H1 (cell line): Measurements from ENCODE around the gene SLC4A7. TPM values are rescaled to one million over a fixed set of nuclear protein-coding genes. Genes with fewer than 3 reads are reported as not detected.

Source experiments
- CTCF ChIA-PET: fragments of 300-600 bp; sonication (Branson Sonifier 250); formaldehyde crosslinking; loops from one replicate; lab custom pipeline; 2021; ENCODE audit not compliant: partially characterized antibody; lab: Charles Lee
- POLR2A ChIA-PET: fragments of 300-600 bp; sonication (Branson Sonifier 250); formaldehyde crosslinking; loops from one replicate; lab custom pipeline; 2021; ENCODE audit warnings: inconsistent platforms; ENCODE audit not compliant: partially characterized antibody; lab: Charles Lee
- DNase-seq, 2 experiments: peaks; one replicate each; pipeline versions ENCODE4 v3.0.0 to v3.0.0-alpha.2; 2010 to 2022; ENCODE audit warnings: low spot score in 2 of 2, low read depth in 1 of 2, mixed read lengths in 1 of 2
- FAIRE-seq: peaks from 2 replicates; lab custom pipeline; 2011; peaks lifted over from hg19 to GRCh38; lab: Jason Lieb, UNC
- H2AFZ ChIP-seq: 2 replicates; pipeline ENCODE4 v1.8.1; 2012; ENCODE audit warnings: low read length, inconsistent platforms
- H2AK5ac ChIP-seq: 2 replicates; pipeline ENCODE4 v1.6.1; 2013; ENCODE audit warnings: low read depth, low read length
- H2BK120ac ChIP-seq: replicated peaks from 2 replicates; pipeline ENCODE3; 2013; ENCODE audit warnings: low read depth, low read length, inconsistent platforms
- H2BK12ac ChIP-seq: 2 replicates; pipeline ENCODE4 v1.6.1; 2013; ENCODE audit warnings: low read depth, low read length
- H2BK15ac ChIP-seq: 2 replicates; pipeline ENCODE4 v1.6.1; 2013; ENCODE audit warnings: low read length
- H2BK20ac ChIP-seq: 2 replicates; pipeline ENCODE4 v1.6.1; 2013; ENCODE audit warnings: low read length
- H2BK5ac ChIP-seq: 2 replicates; pipeline ENCODE4 v1.6.1; 2013; ENCODE audit warnings: low read depth, low read length
- H3K14ac ChIP-seq: 2 replicates; pipeline ENCODE4 v1.6.1; 2013; ENCODE audit warnings: inconsistent platforms; ENCODE audit not compliant: insufficient read length
- H3K18ac ChIP-seq: 2 replicates; pipeline ENCODE4 v1.6.1; 2013; ENCODE audit warnings: low read length; ENCODE audit errors: extremely low read depth
- H3K23ac ChIP-seq: 2 replicates; pipeline ENCODE4 v1.6.1; 2013; ENCODE audit warnings: inconsistent platforms; ENCODE audit not compliant: insufficient read length
- H3K23me2 ChIP-seq: 2 replicates; pipeline ENCODE4 v1.6.1; 2013; ENCODE audit warnings: low read depth, low read length
- H3K27ac ChIP-seq: 2 replicates; pipeline ENCODE4 v1.6.1; 2011; ENCODE audit warnings: low read depth, low read length, inconsistent platforms
- H3K27me3 ChIP-seq, 4 experiments: replicated peaks in 1 of 4; 1 replicate in 1 of 4; 2 replicates in 3 of 4; pipeline versions ENCODE4 v1.6.1 to v1.8.1; 2011 to 2013; ENCODE audit warnings: low read length in 3 of 4, mild to moderate bottlenecking in 3 of 4, inconsistent platforms in 2 of 4, mixed read lengths in 2 of 4, moderate library complexity in 1 of 4; ENCODE audit not compliant: control insufficient read depth in 3 of 4, insufficient read depth in 3 of 4; ENCODE audit errors: extremely low read depth in 1 of 4
- H3K36me3 ChIP-seq, 4 experiments: 2 replicates each; pipeline versions ENCODE4 v1.6.1 to v1.8.1; 2011 to 2013; ENCODE audit warnings: mild to moderate bottlenecking in 4 of 4, low read length in 3 of 4, moderate library complexity in 2 of 4, control low read depth in 1 of 4, inconsistent platforms in 1 of 4; ENCODE audit not compliant: insufficient read depth in 4 of 4, control insufficient read depth in 2 of 4
- H3K4ac ChIP-seq: replicated peaks from 2 replicates; pipeline ENCODE3; 2013; ENCODE audit warnings: low read length, low read depth, mixed read lengths, inconsistent platforms; ENCODE audit not compliant: insufficient read length
- H3K4me1 ChIP-seq, 4 experiments: replicated peaks in 1 of 4; 1 replicate in 1 of 4; 2 replicates in 3 of 4; pipeline versions ENCODE4 v1.6.1 to v1.8.1; 2011 to 2013; ENCODE audit warnings: low read length in 3 of 4, inconsistent platforms in 2 of 4, mixed read lengths in 1 of 4; ENCODE audit not compliant: insufficient read depth in 4 of 4, control insufficient read depth in 3 of 4
- H3K4me2 ChIP-seq, 2 experiments: 2 replicates each; pipeline versions ENCODE4 v1.6.1 to v1.8.1; 2011 to 2013; ENCODE audit warnings: low read depth in 2 of 2, low read length in 2 of 2, control low read depth in 1 of 2, inconsistent platforms in 1 of 2, mild to moderate bottlenecking in 1 of 2; ENCODE audit not compliant: insufficient read depth in 1 of 2
- H3K4me3 ChIP-seq, 4 experiments: fragments of 200-600, 300-600 bp in 1 of 4; sonication (generic), shearing (Covaris generic), sonication (Bioruptor Twin) in 1 of 4; 2 replicates each; pipeline versions ENCODE4 v1.5.1 to v1.8.1; 2011 to 2016; ENCODE audit warnings: low read length in 4 of 4, low read depth in 3 of 4, control low read depth in 2 of 4, inconsistent platforms in 2 of 4, mild to moderate bottlenecking in 2 of 4, mixed read lengths in 1 of 4, moderate library complexity in 1 of 4; ENCODE audit not compliant: insufficient read depth in 2 of 4; ENCODE audit errors: extremely low read depth in 1 of 4
- H3K56ac ChIP-seq: replicated peaks from 2 replicates; pipeline ENCODE3; 2013; ENCODE audit warnings: low read depth, mild to moderate bottlenecking, mixed read lengths, low read length, inconsistent platforms; ENCODE audit not compliant: insufficient read length
- H3K79me1 ChIP-seq: 2 replicates; pipeline ENCODE4 v1.6.1; 2013; ENCODE audit warnings: low read depth, low read length, control low read depth
- H3K79me2 ChIP-seq, 2 experiments: 2 replicates each; pipeline versions ENCODE4 v1.6.1 to v1.8.1; 2012 to 2013; ENCODE audit warnings: low read length in 2 of 2, mild to moderate bottlenecking in 2 of 2, inconsistent platforms in 1 of 2; ENCODE audit not compliant: insufficient read depth in 2 of 2, control insufficient read depth in 1 of 2
- H3K9ac ChIP-seq, 4 experiments: replicated peaks in 1 of 4; 1 replicate in 1 of 4; 2 replicates in 3 of 4; pipeline versions ENCODE4 v1.6.1 to v1.8.1; 2011 to 2013; ENCODE audit warnings: low read depth in 3 of 4, low read length in 3 of 4, control low read depth in 2 of 4, mild to moderate bottlenecking in 2 of 4, moderate library complexity in 2 of 4, inconsistent platforms in 1 of 4; ENCODE audit errors: extremely low read depth in 1 of 4
- H3K9me3 ChIP-seq, 2 experiments: 2 replicates each; pipeline versions ENCODE4 v1.6.1 to v1.8.1; 2012 to 2013; ENCODE audit warnings: mild to moderate bottlenecking in 2 of 2, moderate library complexity in 2 of 2, control low read depth in 1 of 2, inconsistent platforms in 1 of 2, low read depth in 1 of 2, low read length in 1 of 2, mixed read lengths in 1 of 2; ENCODE audit not compliant: insufficient read depth in 2 of 2
- H4K20me1 ChIP-seq, 2 experiments: replicated peaks in 1 of 2; 2 replicates each; pipeline versions ENCODE3 to v1.8.1; 2011 to 2013; ENCODE audit warnings: inconsistent platforms in 2 of 2, low read length in 2 of 2, mild to moderate bottlenecking in 1 of 2; ENCODE audit not compliant: insufficient read depth in 2 of 2, control insufficient read depth in 1 of 2
- H4K5ac ChIP-seq: 2 replicates; pipeline ENCODE4 v1.6.1; 2013; ENCODE audit warnings: low read length, low read depth, mixed read lengths, inconsistent platforms; ENCODE audit not compliant: insufficient read length
- H4K8ac ChIP-seq: 2 replicates; pipeline ENCODE4 v1.8.0; 2013; ENCODE audit warnings: mild to moderate bottlenecking, moderate library complexity, low read length, inconsistent platforms; ENCODE audit not compliant: insufficient read depth; ENCODE audit errors: extremely low read depth
- H4K91ac ChIP-seq: replicated peaks from 2 replicates; pipeline ENCODE3; 2013; ENCODE audit warnings: low read length, mixed read lengths, inconsistent platforms; ENCODE audit not compliant: insufficient read length
- RBBP5 ChIP-seq: IDR thresholded peaks from 2 replicates; pipeline ENCODE4 v1.7.1; 2012; ENCODE audit warnings: low read depth, mild to moderate bottlenecking, inconsistent platforms, low read length, moderate library complexity, borderline replicate concordance
- TBP ChIP-seq: IDR thresholded peaks from 2 replicates; pipeline ENCODE4 v1.6.1; 2011; ENCODE audit warnings: low read depth, low read length, improper control_type of control experiment
- TEAD4 ChIP-seq: IDR thresholded peaks from 2 replicates; pipeline ENCODE4 v1.6.1; 2012; ENCODE audit warnings: low read depth, low read length, inconsistent platforms, mixed read lengths
- WGBS, 2 experiments: shearing (Covaris generic) in 1 of 2; methylation state at CpG; one replicate each; pipeline versions ENCODE4 v1.1.6 to v1.1.7; 2013 to 2015; ENCODE audit warnings: low lambda C conversion rate in 2 of 2, mixed read lengths in 2 of 2, inconsistent platforms in 1 of 2, low coverage in 1 of 2, missing lambda C conversion rate in 1 of 2; ENCODE audit not compliant: insufficient replicate concordance in 2 of 2, insufficient coverage in 1 of 2, insufficient read length in 1 of 2; ENCODE audit errors: extremely low coverage in 1 of 2, missing lambda C conversion rate in 1 of 2; 5-methylcytosine and 5-hydroxymethylcytosine counted together
- polyA plus RNA-seq, 7 experiments: library from polyadenylated mRNA; depleted of rRNA in 3 of 7; stranded (reverse) in 5 of 7; unstranded in 2 of 7; fragments of >200 nt in 5 of 7; fragments of 200-250 nt in 2 of 7; gene quantifications; 1 replicate in 5 of 7; 2 replicates in 1 of 7; 4 replicates in 1 of 7; pipeline versions ENCODE4 v1.2.1 to v1.2.3, GENCODE V29; 2011 to 2013; ENCODE audit warnings: missing spikeins in 2 of 7, mixed read lengths in 2 of 7
- total RNA-seq: library from RNA; stranded (reverse); fragmentation: NEBNext Ultra II Directional; extraction: Animal tissue kit (Norgen Biotek cat#: 25700); gene quantifications from 2 replicates; pipeline ENCODE4 v1.2.1, GENCODE V29; 2021

SLC4A7 gene
- total and polyA plus RNA-seq, 2 of the 8 experiments (the other 6 are each of a cell fraction or from before 2014, with no cell fraction given) = 14.9 to 70.5 TPM

- H2AK5ac ChIP-seq = no peak overlapping the region
- H3K18ac ChIP-seq = no peak overlapping the region
- H4K91ac ChIP-seq = no peak overlapping the region
- no peak overlapping the region for H2BK12ac ChIP-seq
- CTCF ChIA-PET = interaction anchor here (0.8 kb wide), 1 partner anchor 137 kb away, joined by 3 read pairs; no protein-coding TSS in a partner anchor
- H2BK15ac ChIP-seq = no peak overlapping the region
- H2BK20ac ChIP-seq = no peak overlapping the region
- no peak overlapping the region for H3K27ac ChIP-seq
- no peak overlapping the region for H3K23ac ChIP-seq
- no peaks in the 10 kb centered on the region for H3K79me1 ChIP-seq
- no peak overlapping the region for H2BK120ac ChIP-seq
- no peak overlapping the region for H3K14ac ChIP-seq
- no peak overlapping the region for H3K56ac ChIP-seq
- no peaks in the 10 kb centered on the region for H3K79me2 ChIP-seq
- no peaks in the 10 kb centered on the region for H4K20me1 ChIP-seq
- no peak overlapping the region for H4K8ac ChIP-seq
- no peaks in the 10 kb centered on the region for H3K9me3 ChIP-seq
- 100% methylated on average over 1 of the region's 1 CpG; no CpG with 5 or more reads in 1 of the 2 experiments for WGBS, 2 experiments
- TF ChIP-seq TEAD4 = no peak
- no peak for TF ChIP-seq RBBP5
- no peak for TF ChIP-seq TBP
- no peaks in the 10 kb centered on the region for H3K23me2 ChIP-seq
- no peak for DNase-seq
- no peaks in the 10 kb centered on the region for H3K27me3 ChIP-seq
- no peak overlapping the region for H4K5ac ChIP-seq
- H3K4ac ChIP-seq = no peak overlapping the region
- POLR2A ChIA-PET = no interaction called here
- H3K36me3 ChIP-seq = no peaks in the 10 kb centered on the region
- no peak overlapping the region for H3K4me3 ChIP-seq
- no peak overlapping the region for H3K4me2 ChIP-seq
- no peak overlapping the region for H2BK5ac ChIP-seq
- no peak overlapping the region for H2AFZ ChIP-seq
- no peak for FAIRE-seq
- no peak overlapping the region for H3K9ac ChIP-seq
- no peaks in the 10 kb centered on the region; a peak in 2 of 7 replicates for H3K4me1 ChIP-seq
Measured at GRCh38 chr3:27500035-27500434, 15.9 kb upstream of the SLC4A7 start.
